Measurements from ENCODE around the gene ABHD13. TPM values are rescaled to one million over a fixed set of nuclear protein-coding genes. Genes with fewer than 3 reads are reported as not detected.

ABHD13 gene
- total RNA-seq, 2 experiments from 2014 or later: 5.8 to 6.6 TPM

DNA sequence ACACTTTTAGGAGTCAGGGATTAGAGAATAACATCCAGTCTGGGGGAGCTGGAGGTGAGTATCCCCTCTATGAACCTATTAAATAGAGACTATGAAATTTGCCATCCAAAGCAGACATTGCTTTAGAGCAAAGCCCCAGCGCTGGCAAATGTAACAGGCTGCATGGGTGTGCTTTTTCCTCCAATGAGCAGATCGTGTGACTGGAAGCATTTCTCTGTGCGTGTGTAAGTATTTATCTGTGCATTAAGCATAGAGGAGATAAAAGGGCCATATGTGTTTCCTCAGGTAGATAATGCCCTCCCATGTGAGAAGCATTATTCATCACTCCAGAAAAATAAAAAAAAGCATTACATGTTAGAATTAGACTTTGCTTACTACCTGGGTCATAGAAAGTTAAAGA lies 52.2 kb downstream of the ABHD13 start:
- DNase-seq (no peak), ATAC-seq (peak; percentile 37)
- Mint-ChIP-seq H3K27me3 (ENCODE audit: low read depth) (no peaks in the 10 kb centered on the region), H3K9me3 (ENCODE audit: insufficient read depth) (no peaks in the 10 kb centered on the region), H3K4me1 (ENCODE audit: low read depth) (peaks cover 41% of the 10 kb centered on the region), H3K36me3 (ENCODE audit: low read depth) (peaks cover 13% of the 10 kb centered on the region), H3K4me3 (peak overlapping the region; percentile 83), H3K27ac (peak overlapping the region; percentile 86)
- ChIA-PET CTCF (interaction anchor here (0.8 to 1.5 kb wide), 5 partner anchors 10 to 56 kb away, joined by 3 to 5 read pairs (median 3); no protein-coding TSS in a partner anchor), POLR2A (interaction anchor here (0.7 to 1.9 kb wide), 3 partner anchors 36 to 54 kb away, joined by 3 to 9 read pairs (median 4); partner anchors contain the start of gene ABHD13)

DNA sequence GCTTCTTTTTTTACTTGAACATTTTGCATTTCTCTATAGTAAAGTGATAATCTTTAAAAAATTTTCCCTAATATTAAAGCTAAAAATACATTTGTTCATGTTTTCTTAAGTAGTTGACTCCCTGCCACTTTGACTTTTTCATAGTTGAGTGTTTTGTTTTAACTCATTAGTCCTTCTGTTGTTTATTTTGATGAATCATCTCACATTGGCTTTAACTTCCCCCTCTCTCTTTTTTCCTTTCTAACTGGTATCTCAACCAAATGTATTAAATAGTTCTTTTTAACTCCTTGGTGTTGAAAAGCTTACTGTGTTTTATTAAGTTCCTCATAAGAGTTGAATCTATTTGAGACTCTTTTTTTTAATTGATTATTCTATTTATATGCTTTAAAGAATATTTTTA lies 54.1 kb downstream of the ABHD13 start:
- Mint-ChIP-seq H3K36me3 (ENCODE audit: low read depth) (peaks cover 9% of the 10 kb centered on the region), H3K27ac (no peak overlapping the region), H3K4me3 (no peak overlapping the region), H3K4me1 (ENCODE audit: low read depth) (peaks cover 26% of the 10 kb centered on the region), H3K9me3 (ENCODE audit: insufficient read depth) (no peaks in the 10 kb centered on the region), H3K27me3 (ENCODE audit: low read depth) (no peaks in the 10 kb centered on the region)
- no peak for ATAC-seq
- POLR2A ChIA-PET: no interaction called here
- CTCF ChIA-PET: interaction anchor here (0.8 kb wide), 1 partner anchor 59 kb away, joined by 3 read pairs; no protein-coding TSS in a partner anchor
- DNase-seq: no peak

DNA sequence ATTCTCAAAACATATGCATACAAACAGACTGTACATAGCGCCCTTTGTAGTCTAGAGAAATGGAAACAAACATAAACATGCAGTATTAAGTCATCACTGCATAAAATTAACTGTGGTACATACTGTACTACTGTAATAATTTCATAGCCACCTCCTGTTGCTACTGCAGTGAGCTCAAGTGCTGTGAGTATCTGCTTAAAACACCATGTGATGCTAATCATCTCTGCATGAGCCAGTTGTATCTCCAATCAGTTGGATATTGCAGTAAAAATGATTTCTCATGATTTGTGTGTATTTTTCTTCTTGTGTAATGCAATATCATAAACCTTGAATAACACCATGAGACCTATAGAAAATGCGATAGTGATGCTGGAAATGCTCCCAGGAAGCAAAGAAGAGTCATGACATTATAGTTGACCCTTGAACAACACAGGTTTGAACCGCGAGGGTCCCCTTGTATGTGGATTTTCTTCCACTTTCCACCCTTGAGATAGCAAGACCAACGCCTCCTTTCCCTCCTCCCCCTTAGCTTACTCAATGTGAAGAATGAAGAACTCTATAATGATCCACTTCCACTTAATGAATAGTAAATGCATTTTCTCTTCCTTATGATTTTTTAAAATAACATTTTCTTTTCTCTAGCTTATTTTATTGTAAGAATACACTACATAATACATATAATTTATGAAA lies 55.4 kb downstream of the ABHD13 start:
- CTCF ChIA-PET: no interaction called here
- no peak overlapping the region for H3K27ac Mint-ChIP-seq
- POLR2A ChIA-PET: no interaction called here

DNA sequence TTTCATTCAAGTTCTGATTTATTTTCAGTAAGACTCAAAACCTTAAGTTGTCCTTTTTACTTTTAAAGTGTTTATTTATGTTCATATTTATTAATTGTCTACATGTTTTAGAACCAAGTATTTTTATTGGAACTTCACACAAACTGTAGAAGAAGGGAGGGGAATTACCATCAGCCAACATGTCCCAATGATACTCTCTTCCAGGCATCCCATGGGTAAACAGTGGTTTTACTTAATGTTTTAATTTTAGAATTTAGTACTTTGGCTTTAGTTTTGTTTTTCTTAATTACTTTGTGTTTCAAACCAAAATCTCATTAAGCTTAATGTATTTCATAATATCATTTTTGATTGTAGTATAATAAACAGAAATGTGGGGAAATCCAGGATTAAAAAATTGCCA lies 56.5 kb downstream of the ABHD13 start:
- Mint-ChIP-seq H3K27me3 (ENCODE audit: low read depth) (no peaks in the 10 kb centered on the region), H3K27ac (no peak overlapping the region), H3K9me3 (ENCODE audit: insufficient read depth) (no peaks in the 10 kb centered on the region), H3K4me1 (ENCODE audit: low read depth) (peaks cover 17% of the 10 kb centered on the region), H3K4me3 (no peak overlapping the region), H3K36me3 (ENCODE audit: low read depth) (peaks cover 8% of the 10 kb centered on the region)
- ChIA-PET POLR2A (no interaction called here), CTCF (no interaction called here)
- DNase-seq (no peak), ATAC-seq (no peak)

More for the DNA sequence above, 55.4 kb downstream of the ABHD13 start:
- Mint-ChIP-seq H3K9me3 (ENCODE audit: insufficient read depth) (no peaks in the 10 kb centered on the region), H3K4me1 (ENCODE audit: low read depth) (peaks cover 26% of the 10 kb centered on the region), H3K36me3 (ENCODE audit: low read depth) (peaks cover 8% of the 10 kb centered on the region), H3K4me3 (no peak overlapping the region), H3K27me3 (ENCODE audit: low read depth) (no peaks in the 10 kb centered on the region)
- no peak for ATAC-seq
- no peak for DNase-seq

DNA sequence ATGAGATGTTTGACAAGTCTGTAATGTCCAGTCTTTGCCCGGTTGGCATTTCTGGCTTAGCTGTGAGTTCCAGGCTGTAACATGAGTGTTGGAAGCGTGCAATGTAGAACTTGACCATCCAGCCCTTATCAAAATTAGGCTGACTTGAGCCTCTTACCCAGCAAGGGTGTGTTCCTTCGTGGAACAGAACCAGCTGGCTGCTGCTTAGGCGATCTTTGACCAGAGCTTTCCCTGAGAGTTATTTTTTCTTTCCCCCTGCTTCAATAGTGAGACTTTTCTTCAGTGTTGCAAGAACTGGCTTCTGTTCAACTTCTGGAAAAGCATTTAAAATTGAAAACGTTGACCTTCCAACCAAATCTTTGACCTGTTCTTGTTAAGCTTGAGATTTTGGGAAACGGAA lies 57.9 kb downstream of the ABHD13 start:
- DNase-seq (no peak), ATAC-seq (no peak)
- ChIA-PET POLR2A (interaction anchor here (0.5 kb wide), 1 partner anchor 397 kb away, joined by 3 read pairs; no protein-coding TSS in a partner anchor), CTCF (no interaction called here)
- H3K27ac Mint-ChIP-seq: no peak overlapping the region
- peaks cover 5% of the 10 kb centered on the region for H3K4me1 Mint-ChIP-seq (ENCODE audit: low read depth)
- H3K36me3 Mint-ChIP-seq (ENCODE audit: low read depth): peaks cover 8% of the 10 kb centered on the region
- H3K4me3 Mint-ChIP-seq: no peak overlapping the region
- H3K27me3 Mint-ChIP-seq (ENCODE audit: low read depth): no peaks in the 10 kb centered on the region
- no peaks in the 10 kb centered on the region for H3K9me3 Mint-ChIP-seq (ENCODE audit: insufficient read depth)

DNA sequence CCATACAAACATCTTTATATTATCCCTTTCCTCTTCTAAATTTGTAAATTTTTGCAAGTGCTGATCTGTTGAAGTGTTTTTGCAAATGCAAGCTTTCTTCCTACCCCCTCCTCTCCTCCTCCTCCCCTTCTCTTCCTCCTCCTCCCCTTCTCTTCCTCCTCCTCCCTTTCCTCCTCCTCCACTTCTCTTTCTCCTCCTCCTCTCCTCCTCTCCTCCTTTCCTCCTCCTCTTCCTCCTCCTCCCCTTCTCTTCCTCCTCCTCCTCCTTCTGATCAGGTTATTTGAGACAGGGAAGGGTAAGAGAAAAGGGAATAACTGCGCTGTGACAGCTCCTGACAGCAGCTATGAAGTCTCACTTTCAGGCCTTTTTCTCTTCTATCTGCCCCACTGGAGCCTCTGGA lies 60.3 kb downstream of the ABHD13 start:
- Mint-ChIP-seq H3K9me3 (ENCODE audit: insufficient read depth) (no peaks in the 10 kb centered on the region), H3K27me3 (ENCODE audit: low read depth) (no peaks in the 10 kb centered on the region), H3K36me3 (ENCODE audit: low read depth) (peaks cover 6% of the 10 kb centered on the region), H3K4me1 (ENCODE audit: low read depth) (peaks cover 3% of the 10 kb centered on the region), H3K4me3 (no peak overlapping the region), H3K27ac (no peak overlapping the region)
- ATAC-seq (no peak), DNase-seq (no peak)
- POLR2A ChIA-PET: no interaction called here
- CTCF ChIA-PET: no interaction called here

DNA sequence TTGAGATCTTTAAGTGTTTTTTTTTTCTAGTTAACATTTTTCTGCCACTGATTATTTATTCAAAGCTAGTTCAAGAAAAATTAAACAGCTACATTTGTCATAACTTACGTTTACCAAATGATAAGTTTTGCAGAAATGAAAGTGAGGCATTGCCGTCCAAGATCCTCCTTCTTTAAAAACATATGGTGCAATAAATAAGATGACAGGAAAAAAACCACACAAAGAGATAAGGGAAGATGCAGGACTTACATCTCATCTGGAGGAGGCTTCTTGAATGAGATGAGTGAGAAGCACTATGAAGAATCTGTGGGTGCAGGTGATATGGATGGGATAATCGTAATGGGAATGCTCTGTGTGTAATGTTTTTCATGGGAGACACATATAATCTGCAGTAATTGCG lies 63.7 kb downstream of the ABHD13 start:
- Mint-ChIP-seq H3K9me3 (ENCODE audit: insufficient read depth) (no peaks in the 10 kb centered on the region), H3K27me3 (ENCODE audit: low read depth) (no peaks in the 10 kb centered on the region), H3K36me3 (ENCODE audit: low read depth) (peaks cover 2% of the 10 kb centered on the region), H3K27ac (no peak overlapping the region), H3K4me3 (no peak overlapping the region), H3K4me1 (ENCODE audit: low read depth) (peaks cover 3% of the 10 kb centered on the region)
- CTCF ChIA-PET: no interaction called here
- POLR2A ChIA-PET: no interaction called here
- ATAC-seq (no peak), DNase-seq (no peak)

DNA sequence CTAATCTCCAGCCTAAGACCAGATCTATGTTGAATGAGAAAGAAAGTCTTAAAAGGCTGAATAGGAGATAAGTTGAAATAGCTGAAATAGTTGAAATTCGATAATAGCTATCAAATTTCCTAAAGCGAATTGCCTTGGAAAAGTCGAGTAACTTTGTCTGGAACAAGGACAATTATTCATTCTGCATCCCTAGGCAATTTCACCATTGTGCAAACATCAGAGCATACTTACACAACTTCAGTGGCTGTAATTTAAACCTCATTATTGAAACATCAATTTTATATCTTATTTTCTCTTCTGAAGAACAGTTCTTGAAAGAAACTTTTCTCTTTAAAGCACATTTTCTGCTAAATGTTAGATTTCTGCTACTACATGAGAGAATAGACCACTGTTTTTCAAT lies 64.9 kb downstream of the ABHD13 start:
- ChIA-PET POLR2A (no interaction called here), CTCF (no interaction called here)
- Mint-ChIP-seq H3K9me3 (ENCODE audit: insufficient read depth) (no peaks in the 10 kb centered on the region), H3K4me1 (ENCODE audit: low read depth) (peaks cover 1% of the 10 kb centered on the region), H3K4me3 (no peak overlapping the region), H3K27me3 (ENCODE audit: low read depth) (no peaks in the 10 kb centered on the region), H3K27ac (no peak overlapping the region), H3K36me3 (ENCODE audit: low read depth) (peaks cover under 1% of the 10 kb centered on the region)
- ATAC-seq (no peak), DNase-seq (no peak)

Other genes with a start within 250 kb of the ABHD13 start
- gene LIG4, start 2.9 kb upstream of the ABHD13 start, total RNA-seq: 1 to 10 TPM; 6.9 to 8.0 TPM
- 1 to 10 TPM; 3.1 to 5.2 TPM for gene TNFSF13B, start 51.3 kb downstream of the ABHD13 start, total RNA-seq